ENCODE data around the gene NBAS.

GRCh38 chr2:15609341-15610042, 48.4 kb upstream of the NBAS start:
- TF ChIP-seq CTCF (IDR thresholded peaks at IDR 0.05; ENCODE audit: insufficient read depth, low read depth, low read length) = no peak
- TF ChIP-seq EZH2 (IDR thresholded peaks at IDR 0.05; ENCODE audit: insufficient read depth, low read length) = no peak

Data from astrocyte (in vitro differentiated cells and primary cell).